OCI-LY7 (cell line): ENCODE data around the gene GAB3.
"Not testable (repeated sequence)": the region's sequence is repeated elsewhere in the genome, so short reads cannot be mapped to it uniquely, and the experiment has no call there.

Experiments
- EZH2phosphoT487 ChIP-seq: fragments of 200-600 bp; sonication (generic); IDR thresholded peaks from 2 replicates; pipeline ENCODE4 v1.6.1; 2018; ENCODE audit warnings: low read depth, borderline replicate concordance, mild to moderate bottlenecking, mixed run types, antibody characterized with exemption, low read length, moderate library complexity, mixed read lengths
- TF ChIP-seq, protein P1 (sequence below): fragments of 200-600 bp; sonication (generic); conservative IDR thresholded peaks from 2 replicates; pipeline ENCODE4 v1.5.1; 2014; ENCODE audit warnings: mild to moderate bottlenecking, antibody characterized with exemption, low read length, moderate library complexity, mixed read lengths

- TF ChIP-seq, protein P1, sequence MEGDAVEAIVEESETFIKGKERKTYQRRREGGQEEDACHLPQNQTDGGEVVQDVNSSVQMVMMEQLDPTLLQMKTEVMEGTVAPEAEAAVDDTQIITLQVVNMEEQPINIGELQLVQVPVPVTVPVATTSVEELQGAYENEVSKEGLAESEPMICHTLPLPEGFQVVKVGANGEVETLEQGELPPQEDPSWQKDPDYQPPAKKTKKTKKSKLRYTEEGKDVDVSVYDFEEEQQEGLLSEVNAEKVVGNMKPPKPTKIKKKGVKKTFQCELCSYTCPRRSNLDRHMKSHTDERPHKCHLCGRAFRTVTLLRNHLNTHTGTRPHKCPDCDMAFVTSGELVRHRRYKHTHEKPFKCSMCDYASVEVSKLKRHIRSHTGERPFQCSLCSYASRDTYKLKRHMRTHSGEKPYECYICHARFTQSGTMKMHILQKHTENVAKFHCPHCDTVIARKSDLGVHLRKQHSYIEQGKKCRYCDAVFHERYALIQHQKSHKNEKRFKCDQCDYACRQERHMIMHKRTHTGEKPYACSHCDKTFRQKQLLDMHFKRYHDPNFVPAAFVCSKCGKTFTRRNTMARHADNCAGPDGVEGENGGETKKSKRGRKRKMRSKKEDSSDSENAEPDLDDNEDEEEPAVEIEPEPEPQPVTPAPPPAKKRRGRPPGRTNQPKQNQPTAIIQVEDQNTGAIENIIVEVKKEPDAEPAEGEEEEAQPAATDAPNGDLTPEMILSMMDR, result not testable (repeated sequence)
- TF ChIP-seq EZH2phosphoT487, result not testable (repeated sequence)
These were observed 109.1 kb downstream of the GAB3 start for GRCh38 chrX:154641740-154642139.
